Spleen (tissue), 11 donors: ENCODE results near the gene CST3. TPM values are rescaled to one million over a fixed set of nuclear protein-coding genes. Genes with fewer than 3 reads are reported as not detected.

Source experiments
- DNase-seq: peaks from one replicate; pipeline ENCODE4 v3.0.0-alpha.2; 2020
- H3K27ac ChIP-seq, 8 donors: fragments of 200-600 bp; sonication (generic) in 7 of 8; 1 replicate in 4 of 8; 2 replicates in 4 of 8; pipeline versions ENCODE4 v1.5.0 to v1.8.0; 2016 to 2021; ENCODE audit warnings: inconsistent platforms in 4 of 8, mild to moderate bottlenecking in 4 of 8, moderate library complexity in 1 of 8
- H3K27me3 ChIP-seq, 7 donors: fragments of 200-600 bp; sonication (generic) in 6 of 7; replicated peaks in 1 of 7; 1 replicate in 4 of 7; 2 replicates in 3 of 7; pipeline versions ENCODE4 v1.5.0 to v1.8.0; 2016 to 2021; ENCODE audit warnings: inconsistent platforms in 3 of 7, mild to moderate bottlenecking in 1 of 7
- H3K36me3 ChIP-seq, 6 donors: fragments of 200-600 bp; sonication (generic) in 5 of 6; 1 replicate in 4 of 6; 2 replicates in 2 of 6; pipeline versions ENCODE4 v1.5.0 to v1.8.0; 2016 to 2021; ENCODE audit warnings: inconsistent platforms in 2 of 6
- H3K4me1 ChIP-seq, 6 donors: fragments of 200-600 bp; sonication (generic) in 5 of 6; 1 replicate in 3 of 6; 2 replicates in 3 of 6; pipeline versions ENCODE4 v1.5.0 to v1.8.0; 2016 to 2021; ENCODE audit warnings: inconsistent platforms in 3 of 6
- H3K4me3 ChIP-seq, 8 donors: fragments of 200-600 bp; sonication (generic) in 7 of 8; 1 replicate in 4 of 8; 2 replicates in 4 of 8; pipeline versions ENCODE4 v1.5.0 to v1.8.0; 2016 to 2021; ENCODE audit warnings: inconsistent platforms in 4 of 8, mild to moderate bottlenecking in 4 of 8, moderate library complexity in 2 of 8
- H3K9me3 ChIP-seq, 8 donors: fragments of 200-600 bp; sonication (generic) in 7 of 8; 1 replicate in 4 of 8; 2 replicates in 4 of 8; pipeline versions ENCODE4 v1.5.0 to v1.8.0; 2016 to 2021; ENCODE audit warnings: inconsistent platforms in 4 of 8
- CTCF ChIP-seq, 11 experiments: fragments of 200-600 bp in 7 of 11; fragments of 450-650 bp in 4 of 11; sonication (generic) in 4 of 11; IDR thresholded peaks in 8 of 11; conservative IDR thresholded peaks in 3 of 11; 1 replicate in 7 of 11; 2 replicates in 4 of 11; pipeline versions ENCODE4 v1.4.0 to v1.8.0; 2016 to 2021; ENCODE audit warnings: antibody characterized with exemption in 11 of 11, inconsistent platforms in 4 of 11, mild to moderate bottlenecking in 1 of 11
- POLR2A ChIP-seq, 3 donors: fragments of 450-650 bp; IDR thresholded peaks; one replicate each; pipeline ENCODE4 v1.5.1; 2017; ENCODE audit warnings: antibody characterized with exemption in 3 of 3, mild to moderate bottlenecking in 1 of 3
- POLR2AphosphoS5 ChIP-seq, 3 donors: sonication (generic); formaldehyde crosslinking; IDR thresholded peaks; one replicate each; pipeline ENCODE4 v1.5.1; 2017; ENCODE audit warnings: antibody characterized with exemption in 3 of 3
- WGBS, 5 donors: extraction: QIAGEN DNeasy Blood & Tissue Kit in 3 of 5; methylation state at CpG; one replicate each; pipeline versions ENCODE4 v1.1.5 to v1.1.7; 2013 to 2018; 5-methylcytosine and 5-hydroxymethylcytosine counted together
- intact Hi-C: fragments of 100-400 bp; cut with DNase I; formaldehyde crosslinking; loops from one replicate; pipeline ENCODE4 v1.15.0; 2023; ENCODE audit warnings: low total_unique reads
- polyA plus RNA-seq, 3 donors: library from polyadenylated mRNA; stranded (reverse); fragments of 200-250 nt; gene quantifications; one replicate each; pipeline ENCODE4 v1.2.1, GENCODE V29; 2013
- total RNA-seq, 7 donors: library from RNA; depleted of rRNA in 3 of 7; stranded (reverse); fragments of >200 nt in 3 of 7; fragmentation: NEBNext Ultra II Directional in 4 of 7; extraction: Animal tissue kit (Norgen Biotek cat#: 25700) in 4 of 7; gene quantifications; one replicate each; pipeline versions ENCODE4 v1.1.0 to v1.2.1, GENCODE V29; 2016 to 2021
- donor health status: healthy with polysubstance abuse.
- donor health status: DM: no; HTN: no; CAD: no; lungs with moderate emphysema.
- donor health status: DM: no; HTN: no; CAD: no.
- donor health status: Bipolar disorder and iron deficiency.
- donor health status: healthy.
- donor health status: DM: no; HTN: no; CAD: no.
- donor health status: DM: yes; HTN: yes; CAD: no.

CST3 gene
- total and polyA plus RNA-seq, 10 donors: 199 to 1,082 (median 595) TPM

- H3K9me3 ChIP-seq: no peaks in the 10 kb centered on the region
- no peak for DNase-seq
- no peaks in the 10 kb centered on the region for H3K36me3 ChIP-seq
- intact Hi-C loops: no loop called here
- peaks cover 4 to 81% (median 24%) of the 10 kb centered on the region in 6 donors for H3K4me1 ChIP-seq
- TF ChIP-seq POLR2A (IDR thresholded peaks at IDR 0.05) (no peak), CTCF (IDR thresholded peaks at IDR 0.05 in 8 of 11, conservative IDR thresholded peaks at IDR 0.05 in 3 of 11) (no peak), POLR2AphosphoS5 (IDR thresholded peaks at IDR 0.05) (no peak)
- H3K27ac ChIP-seq: no peak overlapping the region
- H3K4me3 ChIP-seq: no peak overlapping the region
- H3K27me3 ChIP-seq: peaks cover 0 to 25% (median 7%) of the 10 kb centered on the region in 7 donors
- WGBS, 5 donors: 52 to 65% (median 60%) methylated on average over 8 to 11 of the region's 11 CpGs
These were observed 3.2 kb upstream of the CST3 start for GRCh38 chr20:23640671-23641667.

- H3K9me3 ChIP-seq: no peaks in the 10 kb centered on the region
- WGBS, 5 donors: 77 to 85% (median 84%) methylated on average over 8 of the region's 8 CpGs
These were observed 2.4 kb upstream of the CST3 start for GRCh38 chr20:23640018-23640601.

GRCh38 chr20:23639490-23639958 is 1.8 kb upstream of the CST3 start:
- peaks cover 9 to 95% (median 34%) of the 10 kb centered on the region in 6 donors for H3K4me1 ChIP-seq
- no peak for DNase-seq
- TF ChIP-seq POLR2A (IDR thresholded peaks at IDR 0.05): no peak
- no peak for TF ChIP-seq CTCF (IDR thresholded peaks at IDR 0.05 in 8 of 11, conservative IDR thresholded peaks at IDR 0.05 in 3 of 11)
- TF ChIP-seq POLR2AphosphoS5 (IDR thresholded peaks at IDR 0.05): no peak
- H3K36me3 ChIP-seq: peaks cover 0 to 10% (median 0%) of the 10 kb centered on the region in 6 donors
- no peak overlapping the region for H3K27ac ChIP-seq
- H3K4me3 ChIP-seq: no peak overlapping the region
- intact Hi-C loops: no loop called here
- no peaks in the 10 kb centered on the region for H3K9me3 ChIP-seq
- H3K27me3 ChIP-seq: peaks cover 0 to 25% (median 7%) of the 10 kb centered on the region in 7 donors
- 71 to 86% (median 79%) methylated on average over 8 of the region's 8 CpGs for WGBS, 5 donors

More at GRCh38 chr20:23640018-23640601, 2.4 kb upstream of the CST3 start:
- intact Hi-C loops: no loop called here
- Histone ChIP-seq H3K36me3 (peaks cover 0 to 4% (median 0%) of the 10 kb centered on the region in 6 donors), H3K27ac (no peak overlapping the region), H3K27me3 (peaks cover 0 to 25% (median 7%) of the 10 kb centered on the region in 7 donors), H3K4me1 (peaks cover 9 to 89% (median 31%) of the 10 kb centered on the region in 6 donors), H3K4me3 (no peak overlapping the region)
- no peak for DNase-seq
- TF ChIP-seq CTCF (IDR thresholded peaks at IDR 0.05 in 8 of 11, conservative IDR thresholded peaks at IDR 0.05 in 3 of 11) (no peak), POLR2AphosphoS5 (IDR thresholded peaks at IDR 0.05) (no peak), POLR2A (IDR thresholded peaks at IDR 0.05) (no peak)
